ENCODE results near the gene AP3B1. TPM values are rescaled to one million over a fixed set of nuclear protein-coding genes. Genes with fewer than 3 reads are reported as not detected.

The AP3B1 gene
- total RNA-seq, 6 experiments from 2014 or later = 11.4 to 17.9 (median 12.9) TPM

DNA sequence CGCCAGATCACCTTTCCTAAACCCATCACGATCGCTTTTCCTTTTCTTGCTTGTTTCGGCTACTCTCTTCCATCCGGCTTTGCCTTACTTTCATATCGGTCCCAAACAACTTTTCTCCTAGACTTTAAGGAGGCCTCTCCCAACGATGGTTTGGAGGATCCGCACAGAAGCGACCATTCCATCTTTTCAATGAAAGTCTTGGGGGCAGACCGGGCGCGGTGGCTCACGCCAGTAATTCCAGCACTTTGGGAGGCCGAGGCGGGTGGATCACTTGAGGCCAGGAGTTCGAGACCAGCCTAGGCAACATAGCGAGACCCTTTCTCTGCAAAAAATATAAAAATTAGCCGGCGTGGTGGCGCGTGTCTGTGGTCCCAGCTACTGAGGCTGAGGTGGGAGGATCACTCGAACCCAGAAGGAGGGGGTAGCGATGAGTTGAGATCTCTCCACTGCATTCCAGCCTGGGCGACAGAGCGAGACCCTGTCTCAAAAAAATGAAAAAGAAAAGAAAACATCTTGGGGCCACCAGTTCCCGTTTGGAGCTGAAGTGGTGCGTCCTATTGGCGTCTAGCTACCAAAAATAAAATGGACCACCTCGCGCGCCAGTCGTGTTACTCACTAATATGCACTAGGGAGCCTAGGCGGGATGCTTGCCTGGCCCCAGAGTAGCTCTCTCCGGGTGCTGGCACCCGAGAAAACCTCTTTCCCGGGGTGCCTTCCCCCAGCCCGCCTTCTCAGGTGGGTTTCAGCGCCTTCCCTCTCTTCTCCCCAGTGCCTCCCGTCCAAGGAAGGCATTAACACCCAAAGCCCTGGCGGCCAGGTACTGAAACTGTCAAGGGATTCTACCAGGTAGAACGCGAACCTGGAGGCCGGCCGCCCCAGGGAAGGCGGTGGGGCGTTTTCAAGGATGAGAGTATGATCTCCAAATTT is 800 bp upstream of the AP3B1 start:
- Histone ChIP-seq H3K27ac (peak overlapping the region; percentile 17 to 92 (median 83)), H3K4me3 (peak overlapping the region; percentile 86 to 88 (median 87)), H3K27me3 (no peaks in the 10 kb centered on the region), H3K9me3 (no peaks in the 10 kb centered on the region), H3K36me3 (no peaks in the 10 kb centered on the region), H3K4me1 (peaks cover 0 to 19% (median 3%) of the 10 kb centered on the region in 4 donors)
- WGBS (ENCODE audit: insufficient coverage, low coverage, low lambda C conversion rate, missing lambda C conversion rate) = 6% methylated on average over 35 of the region's 46 CpGs
- DNase-seq = peak; percentile 51 to 57 (median 55)
- TF ChIP-seq POLR2A (IDR thresholded peaks at IDR 0.05) = no peak
- TF ChIP-seq, protein P1, sequence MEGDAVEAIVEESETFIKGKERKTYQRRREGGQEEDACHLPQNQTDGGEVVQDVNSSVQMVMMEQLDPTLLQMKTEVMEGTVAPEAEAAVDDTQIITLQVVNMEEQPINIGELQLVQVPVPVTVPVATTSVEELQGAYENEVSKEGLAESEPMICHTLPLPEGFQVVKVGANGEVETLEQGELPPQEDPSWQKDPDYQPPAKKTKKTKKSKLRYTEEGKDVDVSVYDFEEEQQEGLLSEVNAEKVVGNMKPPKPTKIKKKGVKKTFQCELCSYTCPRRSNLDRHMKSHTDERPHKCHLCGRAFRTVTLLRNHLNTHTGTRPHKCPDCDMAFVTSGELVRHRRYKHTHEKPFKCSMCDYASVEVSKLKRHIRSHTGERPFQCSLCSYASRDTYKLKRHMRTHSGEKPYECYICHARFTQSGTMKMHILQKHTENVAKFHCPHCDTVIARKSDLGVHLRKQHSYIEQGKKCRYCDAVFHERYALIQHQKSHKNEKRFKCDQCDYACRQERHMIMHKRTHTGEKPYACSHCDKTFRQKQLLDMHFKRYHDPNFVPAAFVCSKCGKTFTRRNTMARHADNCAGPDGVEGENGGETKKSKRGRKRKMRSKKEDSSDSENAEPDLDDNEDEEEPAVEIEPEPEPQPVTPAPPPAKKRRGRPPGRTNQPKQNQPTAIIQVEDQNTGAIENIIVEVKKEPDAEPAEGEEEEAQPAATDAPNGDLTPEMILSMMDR (IDR thresholded peaks at IDR 0.05) = peak; percentile 13 to 37 (median 32)
- intact Hi-C loops (cut with DNase I) = loop anchor here (5.0 to 10.0 kb wide), 2 partner anchors 60 to 62 kb away; no protein-coding TSS in a partner anchor
- ATAC-seq = peak; percentile 33 to 46 (median 40)

DNA sequence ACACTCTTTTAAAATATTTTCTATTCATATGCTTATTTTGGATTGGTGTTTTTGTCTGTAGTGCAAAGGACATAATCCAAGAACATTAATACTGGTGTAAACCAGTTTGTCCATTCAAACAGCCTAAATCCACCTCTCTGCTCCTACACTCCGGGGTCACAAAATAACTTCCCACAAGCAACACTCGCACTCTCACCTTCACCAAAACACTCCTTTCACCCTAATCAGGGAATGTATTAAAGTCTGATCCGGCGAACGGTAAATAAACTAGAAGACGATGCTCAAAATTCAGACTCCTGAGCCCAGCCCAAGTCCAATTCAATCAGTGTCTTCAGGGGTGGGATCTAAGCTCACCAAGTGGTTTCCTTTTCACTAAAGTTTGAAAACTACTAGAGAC is 649 bp downstream of the AP3B1 start:
- Histone ChIP-seq H3K4me1 (peaks cover 0 to 19% (median 3%) of the 10 kb centered on the region in 4 donors), H3K27ac (peak overlapping the region; percentile 83 to 92 (median 85)), H3K27me3 (no peaks in the 10 kb centered on the region), H3K36me3 (no peaks in the 10 kb centered on the region), H3K4me3 (peak overlapping the region; percentile 86 to 88 (median 87)), H3K9me3 (no peaks in the 10 kb centered on the region)
- ATAC-seq (peak; percentile 1 to 12 (median 4)), DNase-seq (no peak)
- intact Hi-C loops (cut with DNase I) = loop anchor here in 1 of 2 donors (10.0 kb wide), 1 partner anchor 61 kb away; no protein-coding TSS in a partner anchor
- no peak for TF ChIP-seq POLR2A (IDR thresholded peaks at IDR 0.05)
- TF ChIP-seq, protein P1 (IDR thresholded peaks at IDR 0.05) = no peak
- 0% methylated on average over 6 of the region's 6 CpGs for WGBS (ENCODE audit: insufficient coverage, low coverage, low lambda C conversion rate, missing lambda C conversion rate)

DNA sequence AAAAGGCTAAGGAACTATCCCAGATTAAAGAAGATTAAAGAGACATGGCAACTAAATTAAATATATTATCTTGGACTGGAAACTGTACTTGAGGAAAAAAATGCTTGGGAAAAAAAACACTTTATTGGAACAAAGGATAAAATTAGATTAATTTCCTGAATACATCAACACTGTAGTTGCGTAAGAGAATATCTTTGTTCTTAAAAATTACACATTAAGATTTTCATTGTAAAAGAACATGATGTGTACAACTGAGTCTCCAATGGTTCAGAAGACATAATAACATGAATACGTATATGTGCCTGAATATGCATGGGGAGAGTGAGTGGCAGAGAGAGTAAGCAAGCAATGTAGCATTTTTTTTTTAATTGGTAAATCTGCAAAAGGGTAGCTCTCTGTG is 2.8 kb downstream of the AP3B1 start:
- peaks cover 0 to 19% (median 3%) of the 10 kb centered on the region in 4 donors for H3K4me1 ChIP-seq
- DNase-seq (no peak), ATAC-seq (no peak)
- TF ChIP-seq, protein P1 (IDR thresholded peaks at IDR 0.05) = no peak
- no peak for TF ChIP-seq POLR2A (IDR thresholded peaks at IDR 0.05)
- no peaks in the 10 kb centered on the region for H3K36me3 ChIP-seq
- H3K27me3 ChIP-seq = no peaks in the 10 kb centered on the region
- H3K9me3 ChIP-seq = no peaks in the 10 kb centered on the region
- H3K27ac ChIP-seq = no peak overlapping the region
- intact Hi-C loops (cut with DNase I) = loop anchor here in 1 of 2 donors (10.0 kb wide), 1 partner anchor 63 kb away; no protein-coding TSS in a partner anchor
- H3K4me3 ChIP-seq = no peak overlapping the region
- WGBS (ENCODE audit: insufficient coverage, low coverage, low lambda C conversion rate, missing lambda C conversion rate) = 82% methylated on average over 2 of the region's 2 CpGs

DNA sequence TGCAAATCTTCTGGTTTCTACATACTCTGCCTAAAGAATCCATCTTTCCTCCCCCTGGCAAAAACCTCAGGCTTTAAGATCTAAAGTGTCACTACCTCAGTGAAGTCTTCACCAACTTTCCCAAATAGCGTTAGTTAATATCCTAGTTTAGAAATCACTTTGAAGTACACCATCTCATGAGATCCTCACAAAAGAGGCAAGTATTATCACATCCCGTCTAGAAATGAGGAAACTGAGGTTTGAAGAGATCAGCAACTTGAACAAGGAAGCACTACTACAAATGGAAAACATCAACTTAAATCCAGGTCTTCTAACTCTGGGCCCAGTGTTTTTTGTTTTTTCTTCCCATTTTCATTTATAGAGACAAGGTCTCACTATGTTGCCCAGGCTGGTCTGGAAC is 4.6 kb downstream of the AP3B1 start:
- WGBS (ENCODE audit: insufficient coverage, low coverage, low lambda C conversion rate, missing lambda C conversion rate) = 63% methylated on average over 2 of the region's 2 CpGs
- no peak for TF ChIP-seq POLR2A (IDR thresholded peaks at IDR 0.05)
- TF ChIP-seq, protein P1 (IDR thresholded peaks at IDR 0.05) = no peak
- no peaks in the 10 kb centered on the region for H3K9me3 ChIP-seq
- no peak overlapping the region for H3K27ac ChIP-seq
- no peaks in the 10 kb centered on the region for H3K36me3 ChIP-seq
- H3K27me3 ChIP-seq = no peaks in the 10 kb centered on the region
- ATAC-seq = no peak
- no peak for DNase-seq
- peaks cover 0 to 12% (median 3%) of the 10 kb centered on the region in 4 donors for H3K4me1 ChIP-seq
- intact Hi-C loops (cut with DNase I) = loop anchor here in 1 of 2 donors (10.0 kb wide), 1 partner anchor 65 kb away; no protein-coding TSS in a partner anchor
- H3K4me3 ChIP-seq = no peak overlapping the region
